HEK293T (cell line): ENCODE measurements around the gene NINL.

Experiments used
- ARNT ChIP-seq: fragments of 450-650 bp; IDR thresholded peaks from 2 replicates; pipeline ENCODE4 v1.6.1; 2017; ENCODE audit warnings: mild to moderate bottlenecking
- BHLHE40 ChIP-seq: fragments of 450-650 bp; IDR thresholded peaks from 2 replicates; pipeline ENCODE4 v1.6.1; 2016; ENCODE audit warnings: mild to moderate bottlenecking, moderate library complexity, borderline replicate concordance
- FOXM1 ChIP-seq: fragments of 450-650 bp; IDR thresholded peaks from 2 replicates; pipeline ENCODE4 v1.6.1; 2017; ENCODE audit warnings: mild to moderate bottlenecking, borderline replicate concordance
- HDGF ChIP-seq: fragments of 450-650 bp; IDR thresholded peaks from 2 replicates; pipeline ENCODE4 v1.6.1; 2017; ENCODE audit warnings: antibody characterized with exemption, borderline replicate concordance
- L3MBTL2 ChIP-seq: fragments of 450-650 bp; conservative IDR thresholded peaks from 2 replicates; pipeline ENCODE4 v1.6.1; 2016; ENCODE audit warnings: mild to moderate bottlenecking
- NFRKB ChIP-seq: fragments of 450-650 bp; IDR thresholded peaks from 2 replicates; pipeline ENCODE4 v1.6.1; 2016; ENCODE audit warnings: mild to moderate bottlenecking, moderate library complexity
- SP1 ChIP-seq: fragments of 450-650 bp; IDR thresholded peaks from 2 replicates; pipeline ENCODE4 v1.6.1; 2017

GRCh38 chr20:25461786-25462545 lies 123.4 kb downstream of the NINL start:
- no peak for TF ChIP-seq ARNT
- TF ChIP-seq SP1, result no peak
- TF ChIP-seq FOXM1, result no peak
- TF ChIP-seq NFRKB, result no peak
- no peak for TF ChIP-seq L3MBTL2
- no peak for TF ChIP-seq HDGF
- no peak for TF ChIP-seq BHLHE40
